Measurements from ENCODE around the gene SLCO4A1.

Gene SLCO4A1

GRCh38 chr20:62606551-62607201 is 35.6 kb upstream of the SLCO4A1 start:
- no peak for DNase-seq (ENCODE audit: low read depth in 3 of 3)

GRCh38 chr20:62607366-62608217 is 34.7 kb upstream of the SLCO4A1 start:
- no peak for DNase-seq (ENCODE audit: low read depth in 3 of 3)

- DNase-seq (ENCODE audit: low read depth in 3 of 3): no peak
These were observed 34.1 kb upstream of the SLCO4A1 start for GRCh38 chr20:62608218-62608565.

GRCh38 chr20:62609279-62609720 is 33.0 kb upstream of the SLCO4A1 start:
- DNase-seq (ENCODE audit: low read depth in 3 of 3): no peak

- no peak for DNase-seq (ENCODE audit: low read depth in 3 of 3)
These were observed 32.2 kb upstream of the SLCO4A1 start for GRCh38 chr20:62609811-62610757.

GRCh38 chr20:62611012-62611411 is 31.3 kb upstream of the SLCO4A1 start:
- DNase-seq (ENCODE audit: low read depth in 3 of 3): no peak

GRCh38 chr20:62611819-62612218 is 30.5 kb upstream of the SLCO4A1 start:
- DNase-seq (ENCODE audit: low read depth in 3 of 3): no peak

- no peak for DNase-seq (ENCODE audit: low read depth in 3 of 3)
These were observed 28.0 kb upstream of the SLCO4A1 start for GRCh38 chr20:62614085-62614960.

GRCh38 chr20:62614961-62615680 is 27.2 kb upstream of the SLCO4A1 start:
- no peak for DNase-seq (ENCODE audit: low read depth in 3 of 3)

GRCh38 chr20:62615750-62616251 is 26.5 kb upstream of the SLCO4A1 start:
- DNase-seq (ENCODE audit: low read depth in 3 of 3): no peak

GRCh38 chr20:62616728-62617621 is 25.3 kb upstream of the SLCO4A1 start:
- peak; percentile 46 to 77 (median 49) for DNase-seq (ENCODE audit: low read depth in 3 of 3)

- peak in 1 of 3 experiments; percentile 59 for DNase-seq (ENCODE audit: low read depth in 3 of 3)
These were observed 24.4 kb upstream of the SLCO4A1 start for GRCh38 chr20:62617711-62618483.

- DNase-seq (ENCODE audit: low read depth in 3 of 3): peak in 1 of 3 experiments; percentile 59
These were observed 23.4 kb upstream of the SLCO4A1 start for GRCh38 chr20:62618611-62619529.

- no peak for DNase-seq (ENCODE audit: low read depth in 3 of 3)
These were observed 21.7 kb upstream of the SLCO4A1 start for GRCh38 chr20:62620625-62621024.

GRCh38 chr20:62621251-62622110 is 20.8 kb upstream of the SLCO4A1 start:
- DNase-seq (ENCODE audit: low read depth in 3 of 3): no peak

GRCh38 chr20:62622178-62622876 is 20.0 kb upstream of the SLCO4A1 start:
- no peak for DNase-seq (ENCODE audit: low read depth in 3 of 3)
